Right atrium auricular region (tissue), 2 donors: ENCODE results near the gene LRRC1. TPM values are rescaled to one million over a fixed set of nuclear protein-coding genes. Genes with fewer than 3 reads are reported as not detected.

Experiments
- DNase-seq: peaks from one replicate; pipeline ENCODE4 v3.0.0-alpha.2; 2019; ENCODE audit warnings: low spot score
- H3K27ac ChIP-seq, 2 donors: fragments of 200-600 bp; sonication (generic); 1 replicate in 1 of 2; 2 replicates in 1 of 2; pipeline ENCODE4 v1.5.1; 2016 to 2019
- H3K27me3 ChIP-seq, 2 donors: fragments of 200-600 bp; sonication (generic); one replicate each; pipeline versions ENCODE4 v1.5.1 to v1.6.0; 2017 to 2019
- H3K36me3 ChIP-seq: fragments of 200-600 bp; sonication (generic); one replicate; pipeline ENCODE4 v1.5.1; 2016
- H3K4me1 ChIP-seq, 2 donors: fragments of 200-600 bp; sonication (generic); one replicate each; pipeline versions ENCODE4 v1.5.1 to v1.6.0; 2017 to 2019
- H3K4me3 ChIP-seq, 2 donors: fragments of 200-600 bp; sonication (generic); 1 replicate in 1 of 2; 2 replicates in 1 of 2; pipeline ENCODE4 v1.5.1; 2017 to 2019; ENCODE audit warnings: mild to moderate bottlenecking in 1 of 2, moderate library complexity in 1 of 2
- H3K9me3 ChIP-seq, 2 donors: fragments of 200-600 bp; sonication (generic); one replicate each; pipeline ENCODE4 v1.5.1; 2019
- CTCF ChIP-seq, 2 donors: fragments of 200-600 bp; sonication (generic); IDR thresholded peaks; one replicate each; pipeline ENCODE4 v1.5.1; 2019; ENCODE audit warnings: antibody characterized with exemption in 2 of 2
- total RNA-seq, 2 donors: library from RNA; depleted of rRNA; stranded (reverse); fragments of >200 nt; gene quantifications; one replicate each; pipeline ENCODE4 v1.1.0, GENCODE V29; 2016

Gene LRRC1
- total RNA-seq, 2 donors from 2014 or later: 5.3 to 6.1 TPM

DNA sequence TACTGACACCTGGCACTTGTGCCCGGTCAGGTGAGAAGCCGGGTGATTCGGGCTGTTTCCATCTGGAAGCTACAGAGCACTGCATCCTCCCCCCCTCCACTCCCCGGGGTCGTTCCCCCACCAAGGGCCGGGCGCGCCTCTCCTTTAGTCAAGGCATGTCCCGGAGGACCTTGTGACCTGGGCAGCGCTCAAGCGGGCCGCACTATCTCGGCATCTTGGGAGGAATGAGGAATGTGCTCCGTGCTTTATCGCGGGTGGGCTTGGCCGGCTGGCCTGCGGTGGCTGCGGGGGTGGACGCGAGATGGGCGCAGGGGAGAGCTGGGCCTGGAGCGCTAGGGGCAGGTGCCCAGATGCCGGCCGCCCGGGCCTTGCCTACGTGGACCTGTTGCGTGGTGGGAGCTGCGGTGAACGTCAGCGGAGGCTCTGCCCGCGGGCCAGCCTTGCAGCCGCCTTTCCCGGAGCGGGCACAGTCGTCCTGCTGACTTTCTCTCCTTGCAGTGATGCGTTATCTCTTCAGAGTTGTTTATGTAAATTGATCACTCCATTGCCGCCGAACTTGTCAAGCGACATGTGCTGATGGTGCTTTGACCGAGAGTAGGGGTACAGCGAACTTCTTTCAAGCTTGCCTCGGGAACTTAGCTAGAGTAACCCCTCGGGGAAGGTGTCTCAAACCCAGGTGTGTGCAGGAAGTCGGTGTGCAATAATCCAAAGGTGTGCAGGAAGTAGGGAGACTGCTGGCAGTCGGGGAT, 1.1 kb downstream of the LRRC1 start:
- DNase-seq: no peak
- no peaks in the 10 kb centered on the region for H3K9me3 ChIP-seq
- TF ChIP-seq CTCF (IDR thresholded peaks at IDR 0.05): no peak
- H3K4me3 ChIP-seq: peak overlapping the region; percentile 86 to 87
- no peaks in the 10 kb centered on the region for H3K27me3 ChIP-seq
- H3K27ac ChIP-seq: peak overlapping the region; percentile 85
- no peaks in the 10 kb centered on the region for H3K36me3 ChIP-seq
- H3K4me1 ChIP-seq: peaks cover 0 to 22% of the 10 kb centered on the region in 2 donors

GRCh38 chr6:53796451-53796780, 1.6 kb downstream of the LRRC1 start:
- Histone ChIP-seq H3K36me3 (no peaks in the 10 kb centered on the region), H3K27ac (peak overlapping the region in 1 of 2 donors; percentile 85), H3K4me3 (peak overlapping the region; percentile 86 to 87), H3K27me3 (no peaks in the 10 kb centered on the region), H3K4me1 (peaks cover 0 to 22% of the 10 kb centered on the region in 2 donors), H3K9me3 (no peaks in the 10 kb centered on the region)
- DNase-seq: no peak
- TF ChIP-seq CTCF (IDR thresholded peaks at IDR 0.05): no peak

DNA sequence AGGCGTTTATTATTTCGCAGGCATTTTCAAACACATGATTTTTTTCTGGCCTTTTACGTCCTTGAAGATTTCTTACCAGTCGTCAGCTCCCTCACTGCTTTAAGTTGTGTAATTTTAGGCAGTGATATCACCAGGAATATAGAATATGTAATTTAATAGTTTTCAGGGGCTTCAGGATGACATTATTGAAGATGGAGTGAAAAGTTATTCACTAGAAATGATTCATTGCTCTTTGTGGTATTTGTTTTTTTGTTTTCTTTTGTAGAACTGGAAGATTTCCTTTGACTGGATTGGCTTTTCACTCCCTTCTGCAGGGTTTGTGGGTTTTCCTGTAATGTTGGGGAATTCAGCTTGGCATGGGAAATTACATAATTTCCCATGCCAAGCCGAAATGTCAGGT, 2.0 kb downstream of the LRRC1 start:
- no peaks in the 10 kb centered on the region for H3K36me3 ChIP-seq
- no peak for TF ChIP-seq CTCF (IDR thresholded peaks at IDR 0.05)
- H3K27ac ChIP-seq: peak overlapping the region in 1 of 2 donors; percentile 85
- no peak for DNase-seq
- H3K27me3 ChIP-seq: no peaks in the 10 kb centered on the region
- no peaks in the 10 kb centered on the region for H3K9me3 ChIP-seq
- peaks cover 0 to 22% of the 10 kb centered on the region in 2 donors for H3K4me1 ChIP-seq
- peak overlapping the region in 1 of 2 donors; percentile 86 for H3K4me3 ChIP-seq

DNA sequence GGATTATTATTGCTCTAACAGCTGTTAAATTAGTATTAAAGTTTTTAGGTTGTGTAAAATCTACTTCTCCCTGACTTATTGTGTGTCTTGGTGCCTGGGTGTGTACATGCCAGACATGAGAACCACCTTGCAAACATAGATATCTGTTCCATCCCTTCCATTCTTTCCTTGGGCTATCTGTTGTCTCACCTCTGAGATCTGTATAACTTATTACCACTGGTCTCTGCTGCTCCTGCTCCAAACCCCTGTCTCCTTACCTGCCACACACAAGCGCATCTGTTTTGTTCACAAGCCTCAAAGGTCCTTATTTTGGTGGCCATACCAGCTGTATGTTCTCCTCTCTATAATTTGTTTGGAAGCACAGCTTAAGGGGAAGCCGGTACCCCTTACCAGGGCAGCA, 2.5 kb downstream of the LRRC1 start:
- H3K36me3 ChIP-seq: no peaks in the 10 kb centered on the region
- H3K4me3 ChIP-seq: no peak overlapping the region
- no peak for DNase-seq
- H3K4me1 ChIP-seq: peaks cover 0 to 22% of the 10 kb centered on the region in 2 donors
- H3K27me3 ChIP-seq: no peaks in the 10 kb centered on the region
- no peak overlapping the region for H3K27ac ChIP-seq
- TF ChIP-seq CTCF (IDR thresholded peaks at IDR 0.05): no peak
- no peaks in the 10 kb centered on the region for H3K9me3 ChIP-seq

GRCh38 chr6:53799340-53799739, 4.5 kb downstream of the LRRC1 start:
- TF ChIP-seq CTCF (IDR thresholded peaks at IDR 0.05): no peak
- Histone ChIP-seq H3K9me3 (no peaks in the 10 kb centered on the region), H3K27ac (no peak overlapping the region), H3K4me1 (peaks cover 0 to 14% of the 10 kb centered on the region in 2 donors), H3K36me3 (no peaks in the 10 kb centered on the region), H3K4me3 (no peak overlapping the region), H3K27me3 (no peaks in the 10 kb centered on the region)
- no peak for DNase-seq

- no peak overlapping the region for H3K4me3 ChIP-seq
- no peaks in the 10 kb centered on the region for H3K36me3 ChIP-seq
- no peaks in the 10 kb centered on the region for H3K9me3 ChIP-seq
- DNase-seq: no peak
- no peaks in the 10 kb centered on the region for H3K27me3 ChIP-seq
- peaks cover 0 to 7% of the 10 kb centered on the region in 2 donors for H3K4me1 ChIP-seq
- no peak overlapping the region for H3K27ac ChIP-seq
- no peak for TF ChIP-seq CTCF (IDR thresholded peaks at IDR 0.05)
These were observed 6.2 kb downstream of the LRRC1 start for GRCh38 chr6:53801022-53801421.
